Measurements from ENCODE around the gene SMTN.
"Not testable (repeated sequence)": the region's sequence is repeated elsewhere in the genome, so short reads cannot be mapped to it uniquely, and the experiment has no call there.

The SMTN gene

GRCh38 chr22:31049815-31050420 lies 31.2 kb upstream of the SMTN start:
- H3K4me3 ChIP-seq (ENCODE audit: low read length in 2 of 2), result no peak overlapping the region
- no peaks in the 10 kb centered on the region for H3K36me3 ChIP-seq (ENCODE audit: control insufficient read depth in 2 of 2, insufficient read depth in 2 of 2, low read length in 2 of 2)
- no peaks in the 10 kb centered on the region for H3K27me3 ChIP-seq (ENCODE audit: control insufficient read depth in 1 of 2, insufficient read depth in 2 of 2, low read length in 2 of 2)
- no peaks in the 10 kb centered on the region for H3K9me3 ChIP-seq (ENCODE audit: control insufficient read depth in 2 of 2, low read length in 2 of 2)
- H3K27ac ChIP-seq (ENCODE audit: low read length), result no peak overlapping the region
- H3K9ac ChIP-seq (ENCODE audit: low read length in 2 of 2), result no peak overlapping the region
- peaks cover 20% of the 10 kb centered on the region for H3K4me1 ChIP-seq (ENCODE audit: control insufficient read depth, insufficient read depth, low read length)

DNA sequence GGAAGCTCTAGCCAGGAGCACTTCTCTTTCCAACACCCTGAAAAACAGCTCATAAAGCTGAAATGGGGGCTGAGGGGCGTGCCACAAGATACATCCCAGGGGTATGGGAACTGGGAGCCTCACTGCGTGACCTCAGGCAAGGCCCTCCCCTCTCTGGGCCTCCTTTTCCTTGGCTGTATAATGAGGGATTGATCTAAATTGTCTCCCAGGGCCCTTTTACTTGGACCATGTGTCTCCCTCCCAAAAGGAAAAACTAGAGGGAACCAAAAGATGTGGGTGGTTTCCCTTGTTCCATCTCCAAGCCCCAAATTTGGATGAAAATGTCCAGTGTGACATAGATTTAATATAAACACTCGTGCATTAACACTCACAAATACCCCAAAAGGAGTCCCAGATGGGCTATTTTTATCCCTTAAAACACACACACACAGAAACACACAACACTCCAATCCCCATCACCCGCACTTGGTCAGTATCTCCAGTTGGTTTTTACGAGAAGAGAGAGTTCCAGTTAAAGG lies 25.9 kb upstream of the SMTN start:
- H3K9me3 ChIP-seq (ENCODE audit: control insufficient read depth in 2 of 2, low read length in 2 of 2), result no peaks in the 10 kb centered on the region
- H3K4me1 ChIP-seq (ENCODE audit: control insufficient read depth, insufficient read depth, low read length), result peaks cover 36% of the 10 kb centered on the region
- no peaks in the 10 kb centered on the region for H3K36me3 ChIP-seq (ENCODE audit: control insufficient read depth in 2 of 2, insufficient read depth in 2 of 2, low read length in 2 of 2)
- H3K27ac ChIP-seq (ENCODE audit: low read length), result peak overlapping the region; percentile 99
- H3K27me3 ChIP-seq (ENCODE audit: control insufficient read depth in 1 of 2, insufficient read depth in 2 of 2, low read length in 2 of 2), result no peaks in the 10 kb centered on the region
- H3K4me3 ChIP-seq (ENCODE audit: low read length in 2 of 2), result peak overlapping the region; percentile 23 to 29
- peak overlapping the region; percentile 79 to 83 for H3K9ac ChIP-seq (ENCODE audit: low read length in 2 of 2)

- H3K4me3 ChIP-seq (ENCODE audit: low read length in 2 of 2), result peak overlapping the region in 1 of 2 donors; percentile 35
- H3K27ac ChIP-seq (ENCODE audit: low read length), result peak overlapping the region; percentile 99
- H3K9me3 ChIP-seq (ENCODE audit: control insufficient read depth in 2 of 2, low read length in 2 of 2), result no peaks in the 10 kb centered on the region
- no peaks in the 10 kb centered on the region for H3K27me3 ChIP-seq (ENCODE audit: control insufficient read depth in 1 of 2, insufficient read depth in 2 of 2, low read length in 2 of 2)
- H3K9ac ChIP-seq (ENCODE audit: low read length in 2 of 2), result peak overlapping the region; percentile 79 to 83
- H3K4me1 ChIP-seq (ENCODE audit: control insufficient read depth, insufficient read depth, low read length), result peaks cover 36% of the 10 kb centered on the region
- H3K36me3 ChIP-seq (ENCODE audit: control insufficient read depth in 2 of 2, insufficient read depth in 2 of 2, low read length in 2 of 2), result no peaks in the 10 kb centered on the region
Observed at GRCh38 chr22:31055635-31056159, 25.4 kb upstream of the SMTN start.

DNA sequence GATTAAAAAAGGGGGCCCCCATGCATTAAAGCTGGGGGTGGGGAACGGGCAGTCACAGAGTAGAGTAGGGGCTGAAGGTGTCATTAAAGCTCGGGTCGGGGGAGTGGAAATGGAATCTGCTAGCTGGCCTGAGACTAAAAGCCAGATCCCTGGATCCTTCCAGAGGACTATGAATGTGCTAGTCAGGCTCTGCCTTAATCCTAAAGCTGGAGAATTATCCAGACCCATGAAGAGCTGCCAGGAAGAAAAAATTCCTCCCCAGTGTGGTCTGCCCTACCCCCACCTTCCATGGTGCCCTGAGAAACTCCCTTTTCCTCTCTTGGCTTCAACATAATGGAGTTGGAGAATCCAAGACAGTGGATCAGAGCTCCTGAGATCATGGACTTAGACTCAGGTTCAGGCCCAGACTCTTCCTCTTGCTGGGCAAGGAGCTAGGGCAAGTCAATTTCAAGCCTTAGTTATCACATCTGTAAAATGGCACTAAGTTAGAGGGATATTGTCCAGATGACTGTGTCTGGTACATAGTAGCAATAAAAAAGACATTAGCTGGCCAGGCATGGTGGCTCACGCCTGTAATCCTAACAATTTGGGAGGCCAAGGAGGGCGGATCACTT lies 24.0 kb upstream of the SMTN start:
- no peaks in the 10 kb centered on the region for H3K27me3 ChIP-seq (ENCODE audit: control insufficient read depth in 1 of 2, insufficient read depth in 2 of 2, low read length in 2 of 2)
- H3K27ac ChIP-seq (ENCODE audit: low read length), result peak overlapping the region; percentile 99
- H3K4me3 ChIP-seq (ENCODE audit: low read length in 2 of 2), result no peak overlapping the region
- H3K9ac ChIP-seq (ENCODE audit: low read length in 2 of 2), result no peak overlapping the region
- no peaks in the 10 kb centered on the region for H3K36me3 ChIP-seq (ENCODE audit: control insufficient read depth in 2 of 2, insufficient read depth in 2 of 2, low read length in 2 of 2)
- H3K9me3 ChIP-seq (ENCODE audit: control insufficient read depth in 2 of 2, low read length in 2 of 2), result no peaks in the 10 kb centered on the region
- peaks cover 36% of the 10 kb centered on the region for H3K4me1 ChIP-seq (ENCODE audit: control insufficient read depth, insufficient read depth, low read length)

DNA sequence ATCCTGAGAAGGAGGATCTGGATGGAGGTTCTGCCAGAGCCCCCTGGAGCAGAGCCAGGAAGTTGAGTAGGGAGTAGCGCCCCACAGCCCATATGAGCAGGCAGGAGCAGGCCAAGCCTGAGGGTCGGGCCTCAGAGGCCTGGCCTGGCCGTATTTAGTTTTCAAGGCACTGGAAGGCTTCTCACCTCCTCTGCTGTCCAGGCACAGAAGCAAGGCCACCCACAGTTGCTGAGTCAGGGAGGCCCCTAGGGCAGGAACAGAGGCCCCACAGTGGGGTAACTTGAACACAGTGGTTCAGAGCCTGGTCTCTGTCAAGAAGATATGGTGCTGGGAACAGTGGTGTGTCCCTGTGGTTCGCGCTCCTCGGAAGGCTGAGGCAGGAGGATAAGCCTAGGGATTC lies 21.5 kb upstream of the SMTN start:
- not testable (repeated sequence) for H3K9ac ChIP-seq (ENCODE audit: low read length in 2 of 2); H3K27ac ChIP-seq (ENCODE audit: low read length)
- H3K4me1 ChIP-seq (ENCODE audit: control insufficient read depth, insufficient read depth, low read length), result peaks cover 26% of the 10 kb centered on the region

GRCh38 chr22:31062566-31063230 lies 18.4 kb upstream of the SMTN start:
- H3K4me1 ChIP-seq (ENCODE audit: control insufficient read depth, insufficient read depth, low read length), result peaks cover 3% of the 10 kb centered on the region
- no peaks in the 10 kb centered on the region for H3K36me3 ChIP-seq (ENCODE audit: control insufficient read depth in 2 of 2, insufficient read depth in 2 of 2, low read length in 2 of 2)
- no peaks in the 10 kb centered on the region for H3K27me3 ChIP-seq (ENCODE audit: control insufficient read depth in 1 of 2, insufficient read depth in 2 of 2, low read length in 2 of 2)
- no peak overlapping the region for H3K4me3 ChIP-seq (ENCODE audit: low read length in 2 of 2)
- no peak overlapping the region for H3K27ac ChIP-seq (ENCODE audit: low read length)
- H3K9ac ChIP-seq (ENCODE audit: low read length in 2 of 2), result no peak overlapping the region
- no peaks in the 10 kb centered on the region for H3K9me3 ChIP-seq (ENCODE audit: control insufficient read depth in 2 of 2, low read length in 2 of 2)

More for the DNA sequence above, 21.5 kb upstream of the SMTN start:
- H3K4me3 ChIP-seq (ENCODE audit: low read length in 2 of 2); H3K36me3 ChIP-seq (ENCODE audit: control insufficient read depth in 2 of 2, insufficient read depth in 2 of 2, low read length in 2 of 2); H3K9me3 ChIP-seq (ENCODE audit: control insufficient read depth in 2 of 2, low read length in 2 of 2); H3K27me3 ChIP-seq (ENCODE audit: control insufficient read depth in 1 of 2, insufficient read depth in 2 of 2, low read length in 2 of 2): not testable (repeated sequence)

DNA sequence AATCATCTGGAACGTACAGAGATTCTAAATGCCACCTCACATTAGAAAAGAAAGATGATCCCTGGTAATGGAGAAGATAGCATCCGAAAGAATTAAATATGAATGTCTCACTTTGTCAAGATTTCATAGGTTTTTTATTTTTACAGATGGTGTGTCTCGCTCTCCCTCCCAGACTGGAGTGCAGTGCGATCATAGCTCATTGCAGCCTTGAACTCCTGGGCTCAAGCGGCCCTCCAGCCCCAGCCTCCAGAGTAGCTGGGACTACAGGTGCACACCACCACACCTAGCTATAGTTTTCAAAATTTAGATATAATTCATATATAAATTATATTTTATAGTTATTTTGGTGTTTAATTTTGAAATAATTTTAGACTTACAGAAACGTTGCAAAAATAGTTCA lies 16.7 kb upstream of the SMTN start:
- no peak overlapping the region for H3K4me3 ChIP-seq (ENCODE audit: low read length in 2 of 2)
- H3K27me3 ChIP-seq (ENCODE audit: control insufficient read depth in 1 of 2, insufficient read depth in 2 of 2, low read length in 2 of 2), result no peaks in the 10 kb centered on the region
- no peak overlapping the region for H3K27ac ChIP-seq (ENCODE audit: low read length)
- H3K9ac ChIP-seq (ENCODE audit: low read length in 2 of 2), result no peak overlapping the region
- no peaks in the 10 kb centered on the region for H3K36me3 ChIP-seq (ENCODE audit: control insufficient read depth in 2 of 2, insufficient read depth in 2 of 2, low read length in 2 of 2)
- H3K9me3 ChIP-seq (ENCODE audit: control insufficient read depth in 2 of 2, low read length in 2 of 2), result no peaks in the 10 kb centered on the region
- no peaks in the 10 kb centered on the region for H3K4me1 ChIP-seq (ENCODE audit: control insufficient read depth, insufficient read depth, low read length)

GRCh38 chr22:31068970-31069369 lies 12.1 kb upstream of the SMTN start:
- no peaks in the 10 kb centered on the region for H3K36me3 ChIP-seq (ENCODE audit: control insufficient read depth in 2 of 2, insufficient read depth in 2 of 2, low read length in 2 of 2)
- no peak overlapping the region for H3K4me3 ChIP-seq (ENCODE audit: low read length in 2 of 2)
- H3K27me3 ChIP-seq (ENCODE audit: control insufficient read depth in 1 of 2, insufficient read depth in 2 of 2, low read length in 2 of 2), result no peaks in the 10 kb centered on the region
- H3K9ac ChIP-seq (ENCODE audit: low read length in 2 of 2), result no peak overlapping the region
- H3K9me3 ChIP-seq (ENCODE audit: control insufficient read depth in 2 of 2, low read length in 2 of 2), result no peaks in the 10 kb centered on the region
- H3K27ac ChIP-seq (ENCODE audit: low read length), result no peak overlapping the region
- H3K4me1 ChIP-seq (ENCODE audit: control insufficient read depth, insufficient read depth, low read length), result no peaks in the 10 kb centered on the region

GRCh38 chr22:31069691-31070314 lies 11.3 kb upstream of the SMTN start:
- not testable (repeated sequence) for H3K27ac ChIP-seq (ENCODE audit: low read length); H3K36me3 ChIP-seq (ENCODE audit: control insufficient read depth in 2 of 2, insufficient read depth in 2 of 2, low read length in 2 of 2); H3K4me1 ChIP-seq (ENCODE audit: control insufficient read depth, insufficient read depth, low read length); H3K27me3 ChIP-seq (ENCODE audit: control insufficient read depth in 1 of 2, insufficient read depth in 2 of 2, low read length in 2 of 2); H3K9me3 ChIP-seq (ENCODE audit: control insufficient read depth in 2 of 2, low read length in 2 of 2); H3K4me3 ChIP-seq (ENCODE audit: low read length in 2 of 2); H3K9ac ChIP-seq (ENCODE audit: low read length in 2 of 2)

DNA sequence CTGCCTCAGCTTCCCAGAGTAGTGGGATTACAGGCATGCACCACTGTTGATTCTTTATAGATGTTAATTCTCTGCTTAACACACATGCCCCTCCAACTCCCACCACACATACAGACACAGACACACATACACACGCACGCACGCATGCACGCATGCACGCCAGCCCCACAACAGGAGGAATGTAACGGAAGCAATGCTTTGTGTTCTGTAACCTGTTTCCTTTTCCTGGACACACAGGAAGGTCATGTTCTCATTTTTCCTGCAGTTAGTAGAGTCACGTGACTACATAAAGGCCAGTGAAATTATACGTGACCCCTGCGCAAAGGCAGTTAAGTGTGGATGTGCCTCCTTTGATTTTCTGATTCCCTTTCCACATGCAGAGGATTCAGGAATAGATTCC lies 8.0 kb upstream of the SMTN start:
- H3K4me1 ChIP-seq (ENCODE audit: control insufficient read depth, insufficient read depth, low read length); H3K9ac ChIP-seq (ENCODE audit: low read length in 2 of 2); H3K4me3 ChIP-seq (ENCODE audit: low read length in 2 of 2); H3K27ac ChIP-seq (ENCODE audit: low read length); H3K27me3 ChIP-seq (ENCODE audit: control insufficient read depth in 1 of 2, insufficient read depth in 2 of 2, low read length in 2 of 2); H3K36me3 ChIP-seq (ENCODE audit: control insufficient read depth in 2 of 2, insufficient read depth in 2 of 2, low read length in 2 of 2); H3K9me3 ChIP-seq (ENCODE audit: control insufficient read depth in 2 of 2, low read length in 2 of 2): not testable (repeated sequence)

Measured in stomach smooth muscle (tissue), 2 donors.